ENCODE data around the gene SMARCA4. TPM values are rescaled to one million over a fixed set of nuclear protein-coding genes. Genes with fewer than 3 reads are reported as not detected.

The SMARCA4 gene
- total RNA-seq (2021; ENCODE audit: unreplicated experiment), result 36.2 TPM
- polyA plus RNA-seq (2012; ENCODE audit: insufficient read length), result 36.1 TPM
- percentile 75 among the genes with signal in this experiment for Bru-seq, nascent RNA
- percentile 72 among the genes with signal in this experiment for BruChase-seq, experiment 1, labeled RNA remaining after a 2-hour chase
- percentile 75 among the genes with signal in this experiment for BruChase-seq, experiment 2, labeled RNA remaining after a 6-hour chase
- long read RNA-seq, partial matches to known transcripts, result 26 of 47 reads
- long read RNA-seq, other reads (novel, unspliced or antisense), result 19 of 47 reads

DNA sequence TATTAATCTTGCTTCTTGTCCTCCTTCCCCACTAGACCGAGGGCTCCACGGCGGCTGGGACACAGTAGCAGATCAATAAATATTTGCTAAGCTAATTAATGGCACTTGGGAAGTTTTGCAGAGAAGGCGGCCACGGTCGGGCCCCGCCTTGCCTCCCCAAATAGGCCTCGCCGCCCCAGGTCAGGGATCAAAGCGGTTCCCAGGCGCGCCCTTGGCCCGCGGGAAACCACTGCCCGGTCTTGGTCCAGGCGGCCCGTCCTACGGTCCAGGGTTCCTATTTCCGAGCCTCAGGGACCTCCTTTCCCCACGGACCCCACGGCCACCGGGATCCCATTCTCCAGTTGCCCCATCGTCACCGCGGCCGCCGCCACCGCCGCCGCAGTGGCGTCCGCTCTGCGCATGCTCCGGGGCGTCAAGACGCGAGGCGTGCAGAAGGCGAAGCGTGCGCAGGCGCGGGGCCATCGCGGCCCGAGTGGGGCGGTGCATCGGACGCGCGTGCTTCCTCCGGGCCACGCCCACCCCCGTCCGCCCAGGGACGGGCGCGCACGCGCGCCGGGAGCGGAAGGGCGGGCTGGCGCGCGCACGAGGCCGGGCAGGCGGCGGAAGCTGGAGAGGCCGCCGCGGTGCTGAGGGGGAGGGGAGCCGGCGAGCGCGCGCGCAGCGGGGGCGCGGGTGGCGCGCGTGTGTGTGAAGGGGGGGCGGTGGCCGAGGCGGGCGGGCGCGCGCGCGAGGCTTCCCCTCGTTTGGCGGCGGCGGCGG, at the start of gene SMARCA4:
Gene SMARCA4, plus strand, starts transcription at position 717 of the 759 bp plus-strand sequence. CDS start 23,122 bp downstream, outside the sequence.
- intact Hi-C loops (cut with micrococcal nuclease; ENCODE audit: unreplicated experiment) (no loop called here), in situ Hi-C loops (cut with HindIII; ENCODE audit: low pct_unique_long_range_greater_than_20kb, low sequenced_read_pairs) (no loop called here)
- peak within 1 kb of the TSS; percentile 90 to 94 for H3K4me3 ChIP-seq (ENCODE audit: low read depth in 2 of 2, low read length in 2 of 2)
- peaks cover 10% of the 10 kb centered on the region for H3K4me1 ChIP-seq (ENCODE audit: control insufficient read depth, insufficient read depth, low read length)
- peaks cover 3% of the 10 kb centered on the region; the same call in 1 of the 2 replicates for H3K36me3 ChIP-seq (ENCODE audit: control insufficient read depth, insufficient read depth, low read length)
- H3K9me3 ChIP-seq (ENCODE audit: control insufficient read depth, insufficient read depth, low read depth, low read length), result no peaks in the 10 kb centered on the region
- H3K27me3 ChIP-seq (ENCODE audit: control insufficient read depth, insufficient read depth, low read length), result no peaks in the 10 kb centered on the region
- peak; percentile 92 for ATAC-seq
- peak within 1 kb of the TSS; percentile 95 for H3K27ac ChIP-seq (ENCODE audit: low read length)
- POLR2A ChIA-PET, result interaction anchor here (0.5 kb wide), 1 partner anchor 23 kb away, joined by 7 read pairs; no protein-coding TSS in a partner anchor
- TF ChIP-seq CTCF (IDR thresholded peaks at IDR 0.05), result no peak
- TF ChIP-seq TCF7L2 (IDR thresholded peaks at IDR 0.05; ENCODE audit: low read depth, low read length), result peak; percentile 93
- 0 out of 2 replicates have a peak, but pooled peaks have one; percentile 11 for TF ChIP-seq SIN3A (IDR thresholded peaks at IDR 0.05; ENCODE audit: borderline replicate concordance, insufficient read depth, low read depth, low read length)
- TF ChIP-seq, protein P1, sequence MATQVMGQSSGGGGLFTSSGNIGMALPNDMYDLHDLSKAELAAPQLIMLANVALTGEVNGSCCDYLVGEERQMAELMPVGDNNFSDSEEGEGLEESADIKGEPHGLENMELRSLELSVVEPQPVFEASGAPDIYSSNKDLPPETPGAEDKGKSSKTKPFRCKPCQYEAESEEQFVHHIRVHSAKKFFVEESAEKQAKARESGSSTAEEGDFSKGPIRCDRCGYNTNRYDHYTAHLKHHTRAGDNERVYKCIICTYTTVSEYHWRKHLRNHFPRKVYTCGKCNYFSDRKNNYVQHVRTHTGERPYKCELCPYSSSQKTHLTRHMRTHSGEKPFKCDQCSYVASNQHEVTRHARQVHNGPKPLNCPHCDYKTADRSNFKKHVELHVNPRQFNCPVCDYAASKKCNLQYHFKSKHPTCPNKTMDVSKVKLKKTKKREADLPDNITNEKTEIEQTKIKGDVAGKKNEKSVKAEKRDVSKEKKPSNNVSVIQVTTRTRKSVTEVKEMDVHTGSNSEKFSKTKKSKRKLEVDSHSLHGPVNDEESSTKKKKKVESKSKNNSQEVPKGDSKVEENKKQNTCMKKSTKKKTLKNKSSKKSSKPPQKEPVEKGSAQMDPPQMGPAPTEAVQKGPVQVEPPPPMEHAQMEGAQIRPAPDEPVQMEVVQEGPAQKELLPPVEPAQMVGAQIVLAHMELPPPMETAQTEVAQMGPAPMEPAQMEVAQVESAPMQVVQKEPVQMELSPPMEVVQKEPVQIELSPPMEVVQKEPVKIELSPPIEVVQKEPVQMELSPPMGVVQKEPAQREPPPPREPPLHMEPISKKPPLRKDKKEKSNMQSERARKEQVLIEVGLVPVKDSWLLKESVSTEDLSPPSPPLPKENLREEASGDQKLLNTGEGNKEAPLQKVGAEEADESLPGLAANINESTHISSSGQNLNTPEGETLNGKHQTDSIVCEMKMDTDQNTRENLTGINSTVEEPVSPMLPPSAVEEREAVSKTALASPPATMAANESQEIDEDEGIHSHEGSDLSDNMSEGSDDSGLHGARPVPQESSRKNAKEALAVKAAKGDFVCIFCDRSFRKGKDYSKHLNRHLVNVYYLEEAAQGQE (IDR thresholded peaks at IDR 0.05; ENCODE audit: insufficient read depth in 1 of 2, low read depth in 2 of 2, low read length in 1 of 2), result peak in 1 of 2 experiments; percentile 40; a peak in 1 of 4 replicates
- peak; percentile 84 for TF ChIP-seq POLR2AphosphoS5 (IDR thresholded peaks at IDR 0.05; ENCODE audit: low read depth, low read length)
- peak; percentile 73 for DNase-seq (ENCODE audit: low read depth, low spot score)
- BruUV-seq (replicated peaks), result TSS peak; percentile 99
- CTCF ChIA-PET, result interaction anchor here (0.9 kb wide), 1 partner anchor 19 kb away, joined by 3 read pairs; no protein-coding TSS in a partner anchor

DNA sequence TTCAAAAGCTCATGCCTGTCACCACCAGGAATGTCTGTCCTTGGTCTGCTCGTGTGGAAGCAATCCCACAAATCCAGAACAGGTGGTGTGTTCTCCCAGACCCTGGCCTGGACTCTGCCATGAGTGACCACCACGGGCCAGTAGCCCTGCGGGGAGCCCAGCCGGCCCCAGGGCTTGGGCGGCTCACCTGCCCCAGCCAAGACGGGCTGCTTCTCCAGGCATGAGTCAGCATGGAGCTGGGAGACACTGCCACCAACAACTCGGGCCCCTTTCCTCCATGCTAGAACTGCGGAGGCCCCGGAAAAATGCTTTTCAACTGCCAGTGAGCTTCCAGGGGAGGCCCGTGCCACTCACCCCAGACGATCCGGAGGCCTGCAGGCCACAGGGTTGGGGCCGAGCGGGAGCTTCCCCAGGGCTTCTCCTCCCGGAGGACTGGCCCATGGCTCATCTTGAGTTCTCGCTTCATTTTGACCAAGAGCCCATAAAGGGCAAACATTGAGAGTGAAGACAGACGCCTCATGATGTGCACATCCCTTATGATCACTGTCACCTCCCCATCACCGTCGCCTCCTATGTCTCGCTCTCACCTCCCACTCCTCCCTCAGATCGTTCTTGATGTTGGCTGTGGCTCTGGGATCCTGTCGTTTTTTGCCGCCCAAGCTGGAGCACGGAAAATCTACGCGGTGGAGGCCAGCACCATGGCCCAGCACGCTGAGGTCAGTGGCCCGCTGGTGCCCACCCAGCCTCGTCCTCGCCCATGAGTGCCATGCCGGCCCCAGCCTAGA, 49.1 kb upstream of the SMARCA4 start:
- CTCF ChIA-PET, result no interaction called here
- POLR2A ChIA-PET, result no interaction called here
- in situ Hi-C loops (cut with HindIII; ENCODE audit: low pct_unique_long_range_greater_than_20kb, low sequenced_read_pairs), result no loop called here
- H3K4me1 ChIP-seq (ENCODE audit: control insufficient read depth, insufficient read depth, low read length), result no peaks in the 10 kb centered on the region; the same call in 1 of the 2 replicates
- no peak overlapping the region for H3K27ac ChIP-seq (ENCODE audit: low read length)
- no peaks in the 10 kb centered on the region for H3K27me3 ChIP-seq (ENCODE audit: control insufficient read depth, insufficient read depth, low read length)
- no peak for DNase-seq (ENCODE audit: low read depth, low spot score)
- TF ChIP-seq TCF7L2 (IDR thresholded peaks at IDR 0.05; ENCODE audit: low read depth, low read length) (no peak), CTCF (IDR thresholded peaks at IDR 0.05) (no peak), POLR2AphosphoS5 (IDR thresholded peaks at IDR 0.05; ENCODE audit: low read depth, low read length) (no peak), SIN3A (IDR thresholded peaks at IDR 0.05; ENCODE audit: borderline replicate concordance, insufficient read depth, low read depth, low read length) (no peak)
- TF ChIP-seq, protein P1 (IDR thresholded peaks at IDR 0.05; ENCODE audit: insufficient read depth in 1 of 2, low read depth in 2 of 2, low read length in 1 of 2), result no peak
- no peaks in the 10 kb centered on the region; the same call in 1 of the 2 replicates for H3K36me3 ChIP-seq (ENCODE audit: control insufficient read depth, insufficient read depth, low read length)
- H3K9me3 ChIP-seq (ENCODE audit: control insufficient read depth, insufficient read depth, low read depth, low read length), result no peaks in the 10 kb centered on the region
- H3K4me3 ChIP-seq (ENCODE audit: low read depth in 2 of 2, low read length in 2 of 2), result no peak overlapping the region
- intact Hi-C loops (cut with micrococcal nuclease; ENCODE audit: unreplicated experiment), result no loop called here
- no peak for ATAC-seq
- no TSS peak for BruUV-seq (replicated peaks)

Measured in Panc1 (cell line).